HUES48 (cell line): ENCODE data around the gene CDH11.

ENCODE experiments used
- H3K27ac ChIP-seq: one replicate; pipeline ENCODE4 v1.7.0; 2013; ENCODE audit warnings: low read depth, low read length, inconsistent platforms
- H3K27me3 ChIP-seq: 2 replicates; pipeline ENCODE4 v1.6.1; 2013; ENCODE audit warnings: mild to moderate bottlenecking, low read length; ENCODE audit not compliant: control insufficient read depth, insufficient read depth
- H3K36me3 ChIP-seq: 2 replicates; pipeline ENCODE4 v1.6.1; 2013; ENCODE audit warnings: low read length; ENCODE audit not compliant: control insufficient read depth, insufficient read depth
- H3K4me1 ChIP-seq: 2 replicates; pipeline ENCODE4 v1.6.1; 2013; ENCODE audit warnings: mild to moderate bottlenecking, low read length; ENCODE audit not compliant: control insufficient read depth, insufficient read depth
- H3K4me3 ChIP-seq: 2 replicates; pipeline ENCODE4 v1.5.1; 2013; ENCODE audit warnings: mild to moderate bottlenecking, low read depth, low read length
- H3K9ac ChIP-seq: 2 replicates; pipeline ENCODE4 v1.6.1; 2013; ENCODE audit warnings: mild to moderate bottlenecking, low read depth, low read length, moderate library complexity
- H3K9me3 ChIP-seq: 2 replicates; pipeline ENCODE4 v1.6.1; 2013; ENCODE audit warnings: low read length; ENCODE audit not compliant: control insufficient read depth, insufficient read depth

The CDH11 gene

GRCh38 chr16:64977206-64977920 is 144.5 kb downstream of the CDH11 start:
- no peak overlapping the region for H3K27ac ChIP-seq
- no peak overlapping the region for H3K4me3 ChIP-seq
- no peaks in the 10 kb centered on the region for H3K36me3 ChIP-seq
- no peaks in the 10 kb centered on the region for H3K27me3 ChIP-seq
- no peak overlapping the region for H3K9ac ChIP-seq
- no peaks in the 10 kb centered on the region for H3K9me3 ChIP-seq
- no peaks in the 10 kb centered on the region for H3K4me1 ChIP-seq

DNA sequence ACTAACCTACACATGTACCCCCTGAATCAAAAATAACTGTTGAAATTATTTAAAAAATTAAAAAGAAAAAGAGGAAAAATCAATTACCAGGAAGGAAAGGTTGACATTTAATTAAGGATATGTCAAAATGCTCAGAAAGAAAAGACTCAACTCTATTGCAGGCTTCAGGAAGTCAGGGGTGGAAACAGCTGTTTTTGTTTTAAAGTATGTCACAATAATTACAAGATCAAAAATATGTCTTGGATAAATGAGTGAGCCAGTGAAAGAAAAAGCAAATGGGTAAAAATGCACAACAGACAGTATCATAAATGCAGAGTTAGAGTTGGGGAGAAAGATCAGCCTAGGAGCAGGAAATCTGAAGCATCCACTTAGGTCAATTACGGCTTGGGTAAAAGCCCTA is 146.0 kb downstream of the CDH11 start:
- Histone ChIP-seq H3K9ac (no peak overlapping the region), H3K4me1 (no peaks in the 10 kb centered on the region), H3K9me3 (no peaks in the 10 kb centered on the region), H3K27ac (no peak overlapping the region), H3K4me3 (no peak overlapping the region), H3K36me3 (no peaks in the 10 kb centered on the region), H3K27me3 (no peaks in the 10 kb centered on the region)

DNA sequence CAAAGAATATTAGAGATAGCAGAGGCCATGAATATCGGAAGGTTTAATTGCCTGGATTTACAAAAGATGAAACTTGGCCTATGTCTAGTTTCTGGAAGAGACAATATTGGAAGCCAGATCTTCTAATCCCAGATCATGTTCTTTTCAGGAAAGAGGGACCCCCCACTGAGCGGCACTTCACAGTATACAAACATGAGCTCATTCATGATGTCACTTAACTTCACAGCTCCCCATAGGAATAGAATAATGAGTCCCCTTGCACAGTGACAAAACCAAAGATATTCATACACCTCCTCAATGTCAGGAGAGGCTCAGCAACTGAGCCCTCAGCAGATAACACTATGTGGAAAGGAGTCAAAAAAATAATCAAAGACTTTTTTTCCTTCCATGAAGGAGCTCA is 147.5 kb downstream of the CDH11 start:
- H3K9ac ChIP-seq, result no peak overlapping the region
- no peaks in the 10 kb centered on the region for H3K9me3 ChIP-seq
- H3K27me3 ChIP-seq, result no peaks in the 10 kb centered on the region
- H3K27ac ChIP-seq, result no peak overlapping the region
- H3K36me3 ChIP-seq, result no peaks in the 10 kb centered on the region
- H3K4me3 ChIP-seq, result no peak overlapping the region
- H3K4me1 ChIP-seq, result no peaks in the 10 kb centered on the region

DNA sequence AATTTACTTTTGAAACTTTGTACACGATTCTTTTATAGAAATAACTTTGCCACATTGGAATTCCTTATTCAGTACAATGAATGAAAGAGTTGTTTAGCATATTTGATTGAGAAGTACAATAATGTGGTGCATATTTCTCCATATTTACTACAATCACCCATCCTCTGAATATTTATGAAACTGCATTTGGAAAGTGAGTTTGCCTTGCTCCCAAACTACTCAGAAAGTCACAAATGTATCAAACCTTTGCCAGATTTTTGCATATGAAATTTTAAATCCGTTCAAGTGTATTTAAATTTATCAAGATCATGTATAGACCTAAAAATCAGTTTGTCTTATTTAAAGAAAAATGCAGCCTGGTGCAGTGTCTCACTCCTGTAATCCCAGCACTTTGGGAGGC is 148.7 kb downstream of the CDH11 start:
- H3K4me1 ChIP-seq, result no peaks in the 10 kb centered on the region
- no peak overlapping the region for H3K9ac ChIP-seq
- H3K36me3 ChIP-seq, result no peaks in the 10 kb centered on the region
- H3K9me3 ChIP-seq, result no peaks in the 10 kb centered on the region
- no peak overlapping the region for H3K4me3 ChIP-seq
- H3K27ac ChIP-seq, result no peak overlapping the region
- no peaks in the 10 kb centered on the region for H3K27me3 ChIP-seq

GRCh38 chr16:64971171-64971570 is 150.7 kb downstream of the CDH11 start:
- Histone ChIP-seq H3K9ac (no peak overlapping the region), H3K27me3 (no peaks in the 10 kb centered on the region), H3K4me3 (no peak overlapping the region), H3K4me1 (no peaks in the 10 kb centered on the region), H3K9me3 (no peaks in the 10 kb centered on the region), H3K27ac (no peak overlapping the region), H3K36me3 (no peaks in the 10 kb centered on the region)

GRCh38 chr16:64969221-64969620 is 152.6 kb downstream of the CDH11 start:
- Histone ChIP-seq H3K27me3 (no peaks in the 10 kb centered on the region), H3K4me3 (no peak overlapping the region), H3K4me1 (no peaks in the 10 kb centered on the region), H3K27ac (no peak overlapping the region), H3K9me3 (no peaks in the 10 kb centered on the region), H3K9ac (no peak overlapping the region), H3K36me3 (no peaks in the 10 kb centered on the region)

- H3K27me3 ChIP-seq, result no peaks in the 10 kb centered on the region
- H3K4me3 ChIP-seq, result no peak overlapping the region
- no peaks in the 10 kb centered on the region for H3K4me1 ChIP-seq
- H3K9ac ChIP-seq, result no peak overlapping the region
- no peaks in the 10 kb centered on the region for H3K36me3 ChIP-seq
- no peak overlapping the region for H3K27ac ChIP-seq
- no peaks in the 10 kb centered on the region for H3K9me3 ChIP-seq
Observed at GRCh38 chr16:64968539-64968938, 153.3 kb downstream of the CDH11 start.

- no peak overlapping the region for H3K9ac ChIP-seq
- no peak overlapping the region for H3K27ac ChIP-seq
- no peaks in the 10 kb centered on the region for H3K27me3 ChIP-seq
- H3K9me3 ChIP-seq, result no peaks in the 10 kb centered on the region
- H3K4me3 ChIP-seq, result no peak overlapping the region
- H3K4me1 ChIP-seq, result no peaks in the 10 kb centered on the region
- H3K36me3 ChIP-seq, result no peaks in the 10 kb centered on the region
Observed at GRCh38 chr16:64964126-64964540, 157.7 kb downstream of the CDH11 start.

DNA sequence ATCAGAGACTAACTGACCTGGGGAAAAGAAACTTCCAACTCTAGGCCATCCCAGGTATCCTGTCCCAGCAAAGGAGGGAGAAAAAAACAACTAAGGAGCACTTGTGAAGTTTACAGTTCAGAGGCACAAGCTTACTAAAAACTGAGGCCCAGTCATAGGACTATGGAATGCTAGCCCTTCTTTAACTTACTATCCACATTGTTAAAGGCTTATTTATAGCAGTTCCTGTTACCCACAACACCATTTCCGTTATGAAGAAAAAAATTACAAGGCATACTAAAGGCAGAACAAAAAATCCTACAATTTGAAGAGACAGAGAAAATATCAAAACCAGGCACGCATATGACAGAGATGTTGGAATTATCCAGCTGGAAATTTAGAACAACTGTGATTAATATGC is 159.1 kb downstream of the CDH11 start:
- no peaks in the 10 kb centered on the region for H3K9me3 ChIP-seq
- no peaks in the 10 kb centered on the region for H3K36me3 ChIP-seq
- no peak overlapping the region for H3K27ac ChIP-seq
- no peaks in the 10 kb centered on the region for H3K27me3 ChIP-seq
- no peak overlapping the region for H3K9ac ChIP-seq
- no peak overlapping the region for H3K4me3 ChIP-seq
- no peaks in the 10 kb centered on the region for H3K4me1 ChIP-seq

GRCh38 chr16:64957246-64957645 is 164.6 kb downstream of the CDH11 start:
- Histone ChIP-seq H3K4me3 (no peak overlapping the region), H3K36me3 (no peaks in the 10 kb centered on the region)

DNA sequence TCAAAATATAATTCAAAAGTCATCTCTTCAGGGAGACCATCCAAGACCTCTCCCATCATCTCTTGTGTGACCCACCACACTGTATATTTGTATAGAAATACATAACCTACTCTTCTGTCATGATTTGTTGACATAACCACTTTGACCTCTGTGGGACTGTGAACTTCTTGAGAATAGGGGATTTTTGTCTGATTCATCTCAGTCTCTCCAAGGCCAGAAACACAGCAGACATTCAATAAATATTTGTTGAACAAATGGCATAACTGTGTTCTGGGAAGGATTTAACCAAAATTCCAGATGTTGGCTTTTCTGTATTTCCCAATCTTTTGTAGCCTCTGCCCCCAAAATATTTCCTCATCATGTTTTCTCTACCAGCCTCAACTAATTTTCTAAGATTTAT is 169.7 kb downstream of the CDH11 start:
- H3K4me1 ChIP-seq, result no peaks in the 10 kb centered on the region
- no peaks in the 10 kb centered on the region for H3K9me3 ChIP-seq
- H3K27me3 ChIP-seq, result no peaks in the 10 kb centered on the region
- H3K27ac ChIP-seq, result no peak overlapping the region
- no peak overlapping the region for H3K4me3 ChIP-seq
- no peaks in the 10 kb centered on the region for H3K36me3 ChIP-seq
- H3K9ac ChIP-seq, result no peak overlapping the region

More at GRCh38 chr16:64957246-64957645, 164.6 kb downstream of the CDH11 start:
- H3K9me3 ChIP-seq, result no peaks in the 10 kb centered on the region
- no peak overlapping the region for H3K27ac ChIP-seq
- no peaks in the 10 kb centered on the region for H3K27me3 ChIP-seq
- H3K9ac ChIP-seq, result no peak overlapping the region
- H3K4me1 ChIP-seq, result no peaks in the 10 kb centered on the region
